ENCODE results near the gene COMMD8.

- TF ChIP-seq CTCF (IDR thresholded peaks at IDR 0.05 in 2 of 3, conservative IDR thresholded peaks at IDR 0.05 in 1 of 3; ENCODE audit: borderline replicate concordance in 1 of 3, insufficient read depth in 1 of 3, low read depth in 2 of 3, low read length in 2 of 3) (no peak), REST (IDR thresholded peaks at IDR 0.05; ENCODE audit: low read depth) (no peak), MAX (IDR thresholded peaks at IDR 0.05) (no peak)
Observed at GRCh38 chr4:47478804-47479203, 15.3 kb upstream of the COMMD8 start.

Measured in HCT116 (cell line).